Activated CD8-positive, alpha-beta memory T cell treated with anti-CD3 and anti-CD28 coated beads, Interleukin-2, amount 50 U/mL, for 1 hour (primary cell): ENCODE data around the gene NCOA1.
"Not testable (repeated sequence)": the region's sequence is repeated elsewhere in the genome, so short reads cannot be mapped to it uniquely, and the experiment has no call there.

Experiments
- DNase-seq: peaks from one replicate; pipeline ENCODE4 v3.0.0-alpha.2; 2020; ENCODE audit errors: extremely low read depth

Gene NCOA1

DNA sequence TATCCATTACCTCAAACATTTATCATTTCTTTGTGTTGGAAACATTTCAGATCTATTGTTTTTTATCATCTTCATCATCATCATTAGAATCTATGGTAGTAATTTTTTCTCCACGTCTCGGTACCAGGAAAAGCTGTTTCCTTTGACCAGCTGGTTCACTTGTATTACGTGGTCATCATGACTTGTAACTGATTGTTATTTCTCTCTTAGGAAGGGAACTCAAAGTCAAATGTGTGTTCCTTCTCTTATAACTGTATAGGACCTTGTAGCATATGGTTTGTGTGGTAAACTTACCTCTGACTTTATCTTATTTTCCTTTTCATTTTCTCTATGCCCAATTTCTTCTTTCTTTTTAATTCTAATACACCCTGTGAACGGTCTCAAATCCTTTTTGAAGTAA, 16.5 kb downstream of the NCOA1 start:
- no peak for DNase-seq

DNA sequence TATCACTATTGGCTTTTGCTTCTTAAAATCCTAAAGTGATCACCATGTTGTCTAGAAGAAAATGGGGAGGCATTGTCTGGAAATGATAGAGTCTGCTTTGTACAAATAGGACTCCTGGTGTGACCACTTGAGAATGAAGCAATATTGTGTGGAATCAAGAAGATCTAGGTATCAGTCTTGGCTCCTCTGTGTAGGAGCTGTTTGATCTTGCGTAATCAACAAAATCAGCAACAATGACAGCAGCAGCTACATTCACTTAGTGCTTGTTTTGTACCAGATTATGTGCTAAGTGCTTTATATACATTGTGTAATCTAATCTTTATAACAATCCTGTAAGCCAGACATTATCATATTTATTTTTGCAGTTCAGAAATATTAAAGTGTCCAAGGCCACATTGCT, 17.8 kb downstream of the NCOA1 start:
- no peak for DNase-seq

DNA sequence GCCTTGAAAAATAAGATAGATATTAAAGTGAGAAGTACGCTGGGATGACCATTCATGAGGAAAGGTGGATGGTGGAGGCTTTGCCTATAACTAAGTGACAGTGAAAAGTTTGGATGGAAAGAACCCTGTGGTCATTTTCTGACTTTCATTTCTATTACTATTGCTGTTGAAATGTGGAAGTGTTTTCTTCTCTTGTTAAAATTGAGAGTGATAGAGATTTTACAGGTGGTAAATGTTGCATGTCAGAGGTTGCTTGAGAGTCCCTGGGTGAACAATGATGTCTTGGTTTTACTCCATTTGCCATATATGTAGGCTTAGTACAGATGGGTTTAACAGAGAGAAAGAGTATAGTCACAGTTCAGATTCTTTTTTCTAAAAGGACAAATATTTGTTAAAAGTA, 18.4 kb downstream of the NCOA1 start:
- no peak for DNase-seq

DNA sequence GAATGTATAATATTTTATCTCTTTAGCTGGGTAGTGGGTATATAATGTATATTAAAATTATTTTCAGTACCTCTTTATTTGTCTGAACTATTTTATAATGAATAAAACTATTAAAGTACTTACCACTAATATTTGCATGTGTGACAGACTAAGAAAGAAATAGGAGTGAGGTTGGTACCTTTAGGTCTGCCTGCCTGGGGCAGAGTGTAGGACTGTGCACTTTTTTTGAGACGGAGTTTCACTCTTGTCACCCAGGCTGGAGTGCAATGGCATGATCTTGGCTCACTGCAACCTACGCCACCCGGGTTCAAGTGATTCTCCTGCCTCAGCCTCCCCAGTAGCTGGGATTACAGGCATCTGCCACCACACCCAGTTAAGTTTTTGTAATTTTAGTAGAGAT, 18.8 kb downstream of the NCOA1 start:
- DNase-seq, result no peak

DNA sequence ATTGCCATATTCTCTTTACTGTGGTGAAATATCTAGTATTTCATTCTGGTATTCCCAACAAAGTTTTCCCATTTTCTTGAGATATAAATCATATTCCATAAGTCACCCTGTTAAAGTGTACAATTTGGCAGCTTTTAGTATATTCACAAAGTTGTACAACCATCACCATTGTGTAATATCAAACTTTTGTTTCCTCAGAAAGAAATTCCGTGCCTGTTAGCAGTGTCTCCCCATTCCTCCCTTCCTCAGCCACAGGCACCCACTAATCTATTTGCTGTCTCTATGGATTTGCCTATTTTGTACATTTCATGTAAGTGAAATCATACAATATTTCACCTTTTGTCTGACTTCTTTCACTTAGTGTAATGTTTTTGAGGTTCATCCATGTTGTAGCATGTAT, 19.7 kb downstream of the NCOA1 start:
- no peak for DNase-seq

DNA sequence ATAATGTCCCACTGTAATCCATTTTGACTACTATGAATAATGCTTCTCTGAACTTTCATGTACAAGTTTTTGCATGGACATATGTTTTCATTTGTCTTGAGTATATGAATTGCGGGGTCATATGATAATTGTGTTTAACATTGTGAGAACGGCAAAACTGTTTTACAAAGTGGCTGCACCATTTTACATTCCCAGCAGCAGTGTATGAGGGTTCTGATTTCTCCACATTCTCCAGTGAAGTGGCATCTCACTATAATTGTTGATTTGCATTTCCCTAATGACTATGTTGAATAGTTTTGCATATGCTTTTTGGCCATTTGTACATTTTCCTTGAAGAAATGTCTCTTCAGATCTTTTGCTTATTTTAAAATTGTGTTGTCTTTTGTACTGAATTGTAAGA, 20.1 kb downstream of the NCOA1 start:
- no peak for DNase-seq

DNA sequence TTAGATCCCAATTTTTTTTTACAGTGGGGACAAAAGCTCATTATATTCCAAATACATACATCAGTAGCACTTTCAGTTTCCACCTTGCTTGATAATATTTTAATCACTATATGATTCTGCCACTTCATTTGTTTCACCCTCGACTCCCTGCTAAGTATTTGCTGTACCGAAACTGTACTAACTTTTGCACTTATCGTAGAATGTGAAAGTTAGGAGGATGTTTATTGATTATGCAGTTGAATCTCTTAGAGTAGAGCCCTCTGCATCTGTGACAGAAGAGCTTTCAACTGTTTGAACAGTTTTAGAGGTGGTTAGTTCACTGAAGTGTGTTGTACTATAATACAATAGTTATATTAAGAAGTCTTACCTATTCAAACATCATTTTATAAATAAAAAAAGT, 20.8 kb downstream of the NCOA1 start:
- DNase-seq, result no peak

DNA sequence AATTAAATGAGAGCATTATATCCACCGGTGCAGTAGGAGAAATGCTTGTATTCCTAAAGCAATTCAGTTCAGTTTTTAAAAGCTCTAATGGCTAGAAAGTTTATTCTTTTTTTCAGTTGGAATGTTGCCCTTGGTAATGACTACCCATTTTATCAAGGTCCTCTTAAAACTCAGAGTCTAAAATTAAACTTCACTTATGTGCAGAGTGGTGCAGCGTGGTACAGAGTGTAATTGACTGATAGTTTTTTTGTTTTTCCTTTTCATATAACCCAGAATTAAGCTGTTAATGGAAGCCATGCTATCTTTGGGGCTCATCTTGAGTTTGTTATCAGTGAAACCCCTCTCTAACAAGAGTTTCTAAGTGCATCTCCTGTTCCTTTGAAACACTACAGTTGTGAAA, 21.4 kb downstream of the NCOA1 start:
- no peak for DNase-seq

DNA sequence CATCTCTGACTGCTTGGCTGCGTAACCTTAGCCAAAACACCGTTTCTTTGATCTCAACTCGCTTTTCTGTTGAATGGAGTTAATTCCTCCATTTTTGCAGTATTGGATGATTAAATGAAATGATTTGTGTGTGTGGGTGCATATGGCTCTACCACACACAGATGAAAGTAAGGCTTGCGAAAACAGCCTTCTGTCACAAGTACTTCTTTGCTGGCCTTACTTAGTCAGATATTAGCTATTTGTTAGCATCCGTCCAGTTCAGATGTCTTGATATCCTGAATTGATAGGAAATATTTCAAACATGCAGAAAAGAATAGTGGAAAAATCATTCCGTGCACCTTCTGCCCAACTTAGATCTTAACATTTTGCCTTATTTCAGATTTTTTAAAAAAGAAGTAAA, 21.8 kb downstream of the NCOA1 start:
- no peak for DNase-seq

DNA sequence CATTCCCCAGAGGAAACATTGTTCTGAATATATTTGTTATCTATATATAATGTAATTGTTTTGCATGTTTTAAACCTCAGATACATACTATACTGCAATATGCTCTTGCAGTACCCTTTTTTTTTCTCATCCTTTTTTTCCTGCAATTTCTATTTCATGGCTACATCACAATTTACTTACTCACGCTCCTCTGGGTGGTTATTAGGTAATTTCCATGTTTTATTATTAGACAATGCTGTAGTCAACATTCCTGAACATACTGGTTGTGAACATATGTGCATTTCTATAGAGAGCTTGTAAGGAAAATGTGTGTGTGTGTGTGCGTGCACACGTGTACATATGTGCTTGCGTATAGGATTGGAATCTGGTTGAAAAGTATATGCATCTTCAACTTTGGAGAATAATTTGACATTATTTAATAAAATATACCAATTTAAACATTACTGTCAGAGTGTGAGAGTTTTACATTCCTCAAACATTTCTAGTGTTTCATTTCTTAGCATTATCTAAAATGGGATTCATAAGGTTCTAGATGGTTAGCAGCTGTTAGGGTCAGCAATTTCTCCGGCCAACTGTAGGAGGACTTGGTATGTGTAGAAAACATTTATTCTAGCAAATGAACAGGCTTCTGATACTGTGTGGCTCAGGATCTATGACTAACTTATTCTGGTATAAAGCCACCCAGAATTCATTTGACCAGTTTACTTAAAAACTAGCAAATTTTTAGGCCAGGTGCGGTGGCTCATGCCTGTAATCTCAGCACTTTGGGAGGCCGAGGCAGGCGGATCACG, 22.4 kb downstream of the NCOA1 start:
- DNase-seq, result no peak

DNA sequence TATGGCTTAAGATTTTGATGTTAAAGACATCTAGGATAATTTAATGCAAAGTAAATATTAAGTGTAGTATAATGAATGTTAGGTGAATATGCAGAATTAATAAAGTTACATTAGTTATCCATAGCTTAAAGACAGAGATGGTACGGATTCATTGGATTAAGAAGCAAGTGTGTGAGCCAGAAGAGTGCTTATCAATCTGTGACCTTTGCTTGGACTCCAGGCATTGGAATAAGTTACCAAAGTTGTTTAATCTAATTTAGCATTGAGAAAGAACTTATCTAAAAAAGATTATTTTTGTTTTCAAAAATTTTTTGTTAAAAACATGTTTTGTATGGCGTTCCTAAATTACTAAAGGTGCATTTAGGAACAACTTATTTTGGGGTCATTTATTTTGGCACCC, 23.8 kb downstream of the NCOA1 start:
- no peak for DNase-seq

DNA sequence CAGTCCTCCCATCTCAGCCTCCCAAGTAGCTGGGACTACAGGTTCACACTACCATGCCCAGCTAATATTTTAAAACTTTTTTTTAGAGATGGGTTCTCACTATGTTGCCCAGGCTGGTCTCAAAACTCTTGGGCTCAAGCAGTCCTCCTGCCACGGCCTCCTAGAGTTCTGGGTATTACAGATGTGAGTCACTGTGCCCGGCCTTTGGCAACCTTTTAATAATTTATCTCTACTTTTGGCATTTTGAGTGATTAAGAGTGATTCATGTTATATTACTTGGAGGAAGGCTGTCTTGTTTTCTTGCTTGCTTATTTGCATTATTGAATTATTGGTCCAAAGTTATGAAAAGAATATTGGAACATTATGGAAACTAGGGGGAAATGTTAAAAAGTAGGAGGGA, 24.3 kb downstream of the NCOA1 start:
- no peak for DNase-seq

DNA sequence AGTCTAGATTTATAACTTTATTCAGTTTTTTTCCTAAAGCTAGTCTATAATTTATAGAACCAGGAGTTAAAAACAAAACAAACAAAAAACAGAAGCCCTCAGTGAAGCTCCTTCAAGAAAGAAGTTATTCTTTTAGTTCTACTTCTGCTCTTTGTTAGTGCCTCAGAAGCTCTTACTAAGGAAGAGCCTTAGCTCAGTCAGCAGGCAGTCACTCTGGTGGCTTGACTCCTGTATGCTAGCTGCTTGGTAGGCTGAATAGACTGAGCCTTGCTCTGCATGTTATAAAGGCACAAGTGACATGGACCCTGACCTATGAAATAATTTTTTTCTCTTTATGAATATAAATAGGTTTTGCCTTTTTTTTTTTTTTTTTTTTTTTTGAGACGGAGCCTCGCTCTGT, 24.8 kb downstream of the NCOA1 start:
- DNase-seq, result no peak

DNA sequence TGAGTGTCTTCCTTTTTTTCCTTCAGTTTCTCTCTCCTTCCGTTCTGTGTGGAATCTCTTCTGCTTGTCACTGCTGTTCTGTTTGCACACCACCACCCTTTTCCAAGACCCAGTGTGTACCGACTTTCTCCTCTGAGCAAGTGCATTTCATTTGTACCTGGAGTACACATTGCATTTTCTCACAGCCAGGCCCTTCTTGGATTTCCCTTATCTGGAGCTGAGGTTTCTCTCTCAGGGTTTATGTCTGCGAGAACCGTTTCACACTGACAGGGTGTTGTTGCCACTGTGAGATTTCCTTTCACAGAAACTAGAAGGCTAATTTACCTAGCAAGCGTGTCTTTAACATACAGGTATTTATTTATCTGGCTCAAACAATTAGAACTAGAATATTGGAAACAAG, 26.2 kb downstream of the NCOA1 start:
- no peak for DNase-seq

DNA sequence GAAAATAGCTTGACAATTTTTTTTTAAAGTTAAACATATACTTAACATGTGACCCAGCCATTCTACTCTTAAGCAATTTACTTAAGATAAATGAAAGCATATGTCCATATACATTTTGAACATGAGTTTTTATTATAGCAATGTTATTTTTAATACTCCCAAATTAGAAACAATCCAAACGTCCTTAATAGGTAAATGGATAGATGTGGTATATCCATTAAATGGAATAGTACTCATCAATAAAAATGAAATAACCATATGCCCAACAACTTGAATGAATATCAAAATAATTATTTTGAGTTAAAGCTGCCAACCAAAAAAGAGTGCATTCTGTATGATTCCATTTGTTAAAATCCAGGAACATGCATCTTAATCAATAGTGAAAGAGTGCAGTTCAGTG, 29.1 kb downstream of the NCOA1 start:
- DNase-seq, result no peak

DNA sequence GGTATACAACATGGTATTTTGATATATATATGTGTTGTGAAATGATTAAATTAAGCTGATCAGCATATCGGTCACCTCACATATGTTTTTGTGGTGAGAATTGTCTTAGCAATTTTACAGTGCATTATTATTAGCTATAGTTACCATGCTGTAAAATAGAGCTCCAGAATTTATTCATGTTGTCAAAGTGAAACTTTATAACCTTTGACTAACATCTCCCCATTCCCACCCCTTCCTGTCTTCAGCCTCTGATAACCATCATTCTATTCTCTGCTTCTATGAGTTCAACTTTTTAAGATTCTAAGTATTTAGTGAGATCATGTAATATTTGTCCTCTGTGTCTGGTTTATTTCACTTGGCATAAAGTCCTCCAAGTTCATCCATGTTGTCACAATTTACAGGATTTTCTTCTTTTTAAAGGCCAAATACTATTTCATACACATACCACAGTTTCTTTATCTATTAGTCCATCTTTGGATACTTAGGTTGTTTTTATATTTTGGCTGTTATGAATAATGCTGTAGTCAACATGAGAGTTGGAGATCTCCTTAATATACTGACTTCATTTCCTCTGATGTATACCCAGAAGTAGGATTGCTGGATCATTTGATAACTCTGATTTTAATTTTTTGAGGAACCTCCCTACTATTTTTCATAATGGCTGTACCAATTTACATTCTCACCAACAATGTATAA, 30.3 kb downstream of the NCOA1 start:
- no peak for DNase-seq

DNA sequence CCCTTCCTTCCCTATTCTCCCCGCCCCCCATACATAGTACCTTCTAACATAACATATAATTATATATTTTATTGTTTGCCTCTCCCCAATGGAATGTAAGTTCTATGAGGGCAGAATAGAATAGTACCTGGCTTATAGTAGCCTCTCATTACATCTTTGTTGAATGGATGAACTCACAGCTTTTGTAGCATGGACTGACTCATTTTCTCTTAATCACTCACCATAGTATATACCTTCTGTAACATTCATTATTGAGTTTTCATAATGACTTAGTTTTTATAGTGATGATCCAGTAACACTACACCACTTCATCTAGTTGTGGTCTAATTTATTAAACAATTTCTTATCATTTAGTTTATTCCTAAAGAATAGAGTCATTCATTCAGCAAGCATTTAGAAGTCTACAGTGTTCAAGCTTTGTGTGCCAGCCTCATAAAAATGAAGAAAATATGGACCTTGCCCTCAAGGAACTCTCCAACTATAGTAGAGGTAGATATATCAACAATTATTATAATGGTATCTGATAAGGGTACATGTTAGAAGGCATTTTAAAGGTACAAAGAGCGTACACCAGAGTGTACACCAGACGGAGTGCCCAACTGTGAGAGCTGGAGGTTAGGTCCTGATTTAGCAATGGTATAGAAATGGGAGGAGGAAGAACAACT, 31.1 kb downstream of the NCOA1 start:
- no peak for DNase-seq

DNA sequence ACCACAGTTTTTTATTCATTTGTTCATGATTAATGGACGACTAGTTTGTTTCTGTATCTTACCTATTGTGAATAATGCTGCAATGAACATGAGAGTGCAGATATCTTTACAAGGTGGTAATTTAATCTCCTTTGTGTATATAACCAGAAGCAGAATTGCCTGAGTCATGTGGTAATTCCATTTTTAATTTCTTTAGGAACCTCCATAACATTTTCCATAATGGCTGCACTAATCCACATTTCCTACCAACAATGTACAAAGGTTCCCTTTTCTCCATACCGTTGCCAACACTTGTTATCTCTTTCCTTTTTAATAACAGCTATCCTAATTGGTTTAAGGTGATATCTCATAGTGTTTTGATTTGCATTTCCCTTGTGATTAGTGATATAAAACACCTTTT, 36.5 kb downstream of the NCOA1 start:
- no peak for DNase-seq

DNA sequence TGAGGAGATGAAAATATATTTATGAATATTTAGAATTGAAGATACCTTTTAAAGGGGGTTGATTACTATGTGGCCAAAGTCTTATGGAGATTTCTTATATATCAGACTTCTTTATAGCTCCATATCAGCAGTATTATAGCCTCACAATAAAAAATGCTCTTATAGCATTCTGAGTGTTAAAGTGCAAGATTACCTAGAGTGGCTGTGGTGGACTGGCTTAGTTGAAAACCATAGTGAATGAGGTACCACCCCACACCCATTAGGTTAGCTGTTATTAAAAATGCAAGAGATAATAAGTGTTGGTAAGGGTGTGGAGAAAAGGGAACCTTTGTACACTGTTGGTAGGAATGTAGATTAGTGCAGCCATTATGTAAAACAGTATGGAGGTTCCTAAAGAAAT, 39.7 kb downstream of the NCOA1 start:
- no peak for DNase-seq

DNA sequence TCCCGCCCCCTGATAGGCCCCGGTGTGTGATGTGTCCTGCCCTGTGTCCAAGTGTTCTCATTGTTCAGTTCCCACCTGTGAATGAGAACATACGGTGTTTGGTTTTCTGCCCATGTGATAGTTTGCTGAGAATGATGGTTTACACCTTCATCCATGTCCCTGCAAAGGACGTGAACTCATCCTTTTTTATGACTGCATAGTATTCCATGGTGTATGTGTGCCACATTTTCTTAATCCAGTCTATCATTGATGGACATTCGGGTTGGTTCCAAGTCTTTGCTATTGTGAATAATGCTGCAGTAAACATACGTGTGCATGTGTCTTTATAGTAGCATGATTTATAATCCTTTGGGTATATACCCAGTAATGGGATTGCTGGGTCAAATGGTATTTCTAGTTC, 40.6 kb downstream of the NCOA1 start:
- DNase-seq, result not testable (repeated sequence)

DNA sequence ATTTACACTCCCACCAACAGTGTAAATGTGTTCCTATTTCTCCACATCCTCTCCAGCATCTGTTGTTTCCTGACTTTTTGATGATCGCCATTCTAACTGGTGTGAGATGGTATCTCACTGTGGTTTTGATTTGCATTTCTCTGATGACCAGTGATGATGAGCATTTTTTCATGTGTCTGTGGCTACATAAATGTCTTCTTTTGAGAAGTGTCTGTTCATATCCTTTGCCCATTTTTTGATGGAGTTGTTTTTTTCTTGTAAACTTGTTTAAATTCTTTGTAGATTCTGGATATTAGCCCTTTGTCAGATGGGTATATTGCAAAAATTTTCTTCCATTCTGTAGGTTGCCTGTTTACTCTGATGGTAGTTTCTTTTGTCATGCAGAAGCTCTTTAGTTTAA, 41.0 kb downstream of the NCOA1 start:
- DNase-seq, result not testable (repeated sequence)

DNA sequence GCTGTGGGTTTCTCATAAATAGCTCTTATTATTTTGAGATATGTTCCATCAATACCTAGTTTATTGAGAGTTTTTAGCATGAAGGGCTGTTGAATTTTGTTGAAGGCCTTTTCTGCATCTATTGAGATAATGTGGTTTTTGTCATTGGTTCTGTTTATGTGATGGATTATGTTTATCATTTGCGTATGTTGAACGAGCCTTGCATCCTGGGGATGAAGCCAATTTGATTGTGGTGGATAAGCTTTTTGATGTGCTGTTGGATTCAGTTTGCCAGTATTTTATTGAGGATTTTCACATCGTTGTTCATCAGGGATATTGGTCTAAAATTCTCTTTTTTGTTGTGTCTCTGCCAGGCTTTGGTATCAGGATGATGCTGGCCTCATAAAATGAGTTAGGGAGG, 42.5 kb downstream of the NCOA1 start:
- DNase-seq, result not testable (repeated sequence)

DNA sequence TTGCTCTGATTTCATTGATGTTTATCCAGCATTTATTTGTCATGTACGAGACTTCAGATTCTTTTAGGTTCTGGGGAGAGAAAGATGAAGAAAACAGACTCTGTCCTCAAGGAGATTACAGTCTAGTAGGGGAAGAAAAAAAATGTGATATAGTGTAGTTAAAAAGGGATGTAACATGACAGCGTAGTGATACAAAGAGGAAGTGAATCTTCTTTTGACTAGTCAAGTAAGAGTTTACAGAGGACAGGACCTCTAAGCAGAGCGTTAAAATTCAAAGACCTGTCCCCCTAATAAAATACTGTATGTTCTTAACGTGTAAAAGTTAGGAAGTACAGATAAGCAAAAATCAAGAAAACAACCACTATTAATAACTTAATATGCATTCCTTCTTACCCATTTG, 47.7 kb downstream of the NCOA1 start:
- DNase-seq, result no peak
